WTC11 (cell line): ENCODE data around the gene DPP4. TPM values are rescaled to one million over a fixed set of nuclear protein-coding genes. Genes with fewer than 3 reads are reported as not detected.

ENCODE experiments used
- ATAC-seq: fragments of 200-7000 bp; cut with Tn5 transposase; 2 replicates; pipeline ENCODE4 v1.10.0; 2021; ENCODE audit warnings: mild to moderate bottlenecking, moderate library complexity
- CTCF ChIA-PET: fragments of 300-600 bp; sonication (Branson Sonifier 250); formaldehyde crosslinking; loops from one replicate; lab custom pipeline; 2021; ENCODE audit warnings: antibody characterized with exemption; lab: Charles Lee
- POLR2A ChIA-PET: fragments of 350-600 bp; sonication (Branson Sonifier 250); formaldehyde crosslinking; loops from one replicate; lab custom pipeline; 2021; ENCODE audit warnings: antibody characterized with exemption; lab: Charles Lee
- DNase-seq: peaks from one replicate; pipeline ENCODE4 v3.0.0; 2021; ENCODE audit warnings: low spot score
- H3K27ac Mint-ChIP-seq: 2 replicates; pipeline ENCODE4 v1.8.0; 2021; ENCODE audit warnings: mixed read lengths
- H3K27me3 Mint-ChIP-seq: 2 replicates; pipeline ENCODE4 v1.8.0; 2021; ENCODE audit warnings: low read depth, mild to moderate bottlenecking, moderate library complexity, mixed read lengths
- H3K36me3 Mint-ChIP-seq: 2 replicates; pipeline ENCODE4 v1.8.0; 2021; ENCODE audit warnings: mixed read lengths
- H3K4me1 Mint-ChIP-seq: 2 replicates; pipeline ENCODE4 v1.8.0; 2022; ENCODE audit warnings: mixed read lengths
- H3K4me3 Mint-ChIP-seq: 2 replicates; pipeline ENCODE4 v1.8.0; 2021; ENCODE audit warnings: mild to moderate bottlenecking, moderate library complexity, mixed read lengths
- H3K9me3 Mint-ChIP-seq: 2 replicates; pipeline ENCODE4 v1.8.0; 2021; ENCODE audit warnings: mixed read lengths
- ATF1 ChIP-seq: sonication (generic); formaldehyde crosslinking; IDR thresholded peaks from 2 replicates; pipeline ENCODE4 v1.8.1; 2023; ENCODE audit warnings: mild to moderate bottlenecking, moderate library complexity, missing genetic modification reagents
- CBFB ChIP-seq: sonication (generic); formaldehyde crosslinking; IDR thresholded peaks from 2 replicates; pipeline ENCODE4 v1.8.1; 2022; ENCODE audit warnings: mild to moderate bottlenecking, low read depth, missing genetic modification reagents
- ESRRA ChIP-seq: sonication (generic); formaldehyde crosslinking; IDR thresholded peaks from 2 replicates; pipeline ENCODE4 v1.8.1; 2022; ENCODE audit warnings: mild to moderate bottlenecking, missing genetic modification reagents, borderline replicate concordance
- JUN ChIP-seq: sonication (generic); formaldehyde crosslinking; IDR thresholded peaks from 2 replicates; pipeline ENCODE4 v1.8.0; 2023; ENCODE audit warnings: mild to moderate bottlenecking, missing genetic modification reagents
- KAT7 ChIP-seq: sonication (generic); formaldehyde crosslinking; IDR thresholded peaks from 2 replicates; pipeline ENCODE4 v1.8.1; 2023; ENCODE audit warnings: missing genetic modification reagents, mild to moderate bottlenecking, borderline replicate concordance
- MXD4 ChIP-seq: fragments of 250-450 bp; sonication (Bioruptor Pico); IDR thresholded peaks from 2 replicates; pipeline ENCODE4 v1.8.0; 2021; ENCODE audit warnings: mild to moderate bottlenecking, moderate library complexity, borderline replicate concordance
- NR3C1 ChIP-seq: sonication (generic); formaldehyde crosslinking; conservative IDR thresholded peaks from 2 replicates; pipeline ENCODE4 v1.8.1; 2023; ENCODE audit warnings: low read depth, mild to moderate bottlenecking, missing genetic modification reagents
- SMAD3 ChIP-seq: sonication (generic); formaldehyde crosslinking; IDR thresholded peaks from 2 replicates; pipeline ENCODE4 v1.8.0; 2022; ENCODE audit warnings: missing genetic modification reagents, mild to moderate bottlenecking, borderline replicate concordance
- SMAD4 ChIP-seq: sonication (generic); formaldehyde crosslinking; IDR thresholded peaks from 2 replicates; pipeline ENCODE4 v1.8.0; 2022; ENCODE audit warnings: mild to moderate bottlenecking, missing genetic modification reagents
- TEAD4 ChIP-seq: sonication (generic); formaldehyde crosslinking; IDR thresholded peaks from 2 replicates; pipeline ENCODE4 v1.8.0; 2022; ENCODE audit warnings: mild to moderate bottlenecking, missing genetic modification reagents
- total RNA-seq: library from RNA; stranded (reverse); gene quantifications from 3 replicates; pipeline ENCODE4 v1.2.3, GENCODE V29; 2021
- TF ChIP-seq, protein P1 (sequence below): sonication (generic); formaldehyde crosslinking; conservative IDR thresholded peaks from 2 replicates; pipeline ENCODE4 v1.8.1; 2022; ENCODE audit warnings: mild to moderate bottlenecking, missing genetic modification reagents
- TF ChIP-seq, protein P2 (sequence below): sonication (generic); formaldehyde crosslinking; IDR thresholded peaks from 2 replicates; pipeline ENCODE4 v1.8.0; 2023; ENCODE audit warnings: mild to moderate bottlenecking, missing genetic modification reagents
- TF ChIP-seq, protein P3 (sequence below): sonication (generic); formaldehyde crosslinking; IDR thresholded peaks from 2 replicates; pipeline ENCODE4 v1.8.1; 2023; ENCODE audit warnings: mild to moderate bottlenecking, missing genetic modification reagents, borderline replicate concordance
- TF ChIP-seq, protein P4 (sequence below): sonication (generic); formaldehyde crosslinking; IDR thresholded peaks from 2 replicates; pipeline ENCODE4 v1.8.1; 2023; ENCODE audit warnings: mild to moderate bottlenecking, missing genetic modification reagents, moderate library complexity
- TF ChIP-seq, protein P5 (sequence below): sonication (generic); formaldehyde crosslinking; conservative IDR thresholded peaks from 2 replicates; pipeline ENCODE4 v1.8.1; 2023; ENCODE audit warnings: mild to moderate bottlenecking, low read depth, missing genetic modification reagents, moderate library complexity
- TF ChIP-seq, protein P6 (sequence below): fragments of 250-450 bp; sonication (Bioruptor Pico); IDR thresholded peaks from 2 replicates; pipeline ENCODE4 v1.9.0; 2021; ENCODE audit warnings: mild to moderate bottlenecking
- TF ChIP-seq, protein P7 (sequence below): sonication (generic); formaldehyde crosslinking; IDR thresholded peaks from 2 replicates; pipeline ENCODE4 v1.8.0; 2022; ENCODE audit warnings: mild to moderate bottlenecking, missing genetic modification reagents
- TF ChIP-seq, protein P8 (sequence below): fragments of 250-450 bp; sonication (Bioruptor Pico); IDR thresholded peaks from 2 replicates; pipeline ENCODE4 v1.9.0; 2021; ENCODE audit warnings: mild to moderate bottlenecking
- TF ChIP-seq, protein P9 (sequence below): fragments of 250-450 bp; sonication (Bioruptor Pico); IDR thresholded peaks from 2 replicates; pipeline ENCODE4 v1.9.0; 2021; ENCODE audit warnings: moderate library complexity, mild to moderate bottlenecking, inconsistent platforms, borderline replicate concordance

DPP4 gene
- total RNA-seq, 1 experiment from 2014 or later: 3.6 TPM

DNA sequence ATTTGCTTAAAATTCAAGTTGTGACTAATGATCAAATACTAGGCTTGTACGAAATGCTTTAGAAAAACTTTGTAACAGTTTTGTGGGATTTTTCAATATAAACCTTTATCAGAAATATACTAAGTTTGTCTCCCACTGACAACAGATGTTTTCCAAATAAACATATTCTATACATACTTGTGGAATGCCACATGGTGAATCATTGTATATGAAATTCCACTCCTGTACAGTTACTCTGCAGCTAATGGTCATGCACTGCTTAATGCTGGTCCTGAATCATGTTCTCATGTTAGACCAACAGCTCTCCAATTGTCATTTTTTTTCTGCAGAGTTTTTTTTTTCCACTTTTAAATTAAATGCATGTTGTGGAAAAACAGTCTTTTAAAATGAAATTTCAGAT, 90.1 kb downstream of the DPP4 start (continued):
- TF ChIP-seq, protein P1, sequence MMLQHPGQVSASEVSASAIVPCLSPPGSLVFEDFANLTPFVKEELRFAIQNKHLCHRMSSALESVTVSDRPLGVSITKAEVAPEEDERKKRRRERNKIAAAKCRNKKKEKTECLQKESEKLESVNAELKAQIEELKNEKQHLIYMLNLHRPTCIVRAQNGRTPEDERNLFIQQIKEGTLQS (CRISPR knock-in tag): no peak
- TF ChIP-seq, protein P2, sequence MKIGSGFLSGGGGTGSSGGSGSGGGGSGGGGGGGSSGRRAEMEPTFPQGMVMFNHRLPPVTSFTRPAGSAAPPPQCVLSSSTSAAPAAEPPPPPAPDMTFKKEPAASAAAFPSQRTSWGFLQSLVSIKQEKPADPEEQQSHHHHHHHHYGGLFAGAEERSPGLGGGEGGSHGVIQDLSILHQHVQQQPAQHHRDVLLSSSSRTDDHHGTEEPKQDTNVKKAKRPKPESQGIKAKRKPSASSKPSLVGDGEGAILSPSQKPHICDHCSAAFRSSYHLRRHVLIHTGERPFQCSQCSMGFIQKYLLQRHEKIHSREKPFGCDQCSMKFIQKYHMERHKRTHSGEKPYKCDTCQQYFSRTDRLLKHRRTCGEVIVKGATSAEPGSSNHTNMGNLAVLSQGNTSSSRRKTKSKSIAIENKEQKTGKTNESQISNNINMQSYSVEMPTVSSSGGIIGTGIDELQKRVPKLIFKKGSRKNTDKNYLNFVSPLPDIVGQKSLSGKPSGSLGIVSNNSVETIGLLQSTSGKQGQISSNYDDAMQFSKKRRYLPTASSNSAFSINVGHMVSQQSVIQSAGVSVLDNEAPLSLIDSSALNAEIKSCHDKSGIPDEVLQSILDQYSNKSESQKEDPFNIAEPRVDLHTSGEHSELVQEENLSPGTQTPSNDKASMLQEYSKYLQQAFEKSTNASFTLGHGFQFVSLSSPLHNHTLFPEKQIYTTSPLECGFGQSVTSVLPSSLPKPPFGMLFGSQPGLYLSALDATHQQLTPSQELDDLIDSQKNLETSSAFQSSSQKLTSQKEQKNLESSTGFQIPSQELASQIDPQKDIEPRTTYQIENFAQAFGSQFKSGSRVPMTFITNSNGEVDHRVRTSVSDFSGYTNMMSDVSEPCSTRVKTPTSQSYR (CRISPR knock-in tag): no peak
- TF ChIP-seq MXD4: no peak

DNA sequence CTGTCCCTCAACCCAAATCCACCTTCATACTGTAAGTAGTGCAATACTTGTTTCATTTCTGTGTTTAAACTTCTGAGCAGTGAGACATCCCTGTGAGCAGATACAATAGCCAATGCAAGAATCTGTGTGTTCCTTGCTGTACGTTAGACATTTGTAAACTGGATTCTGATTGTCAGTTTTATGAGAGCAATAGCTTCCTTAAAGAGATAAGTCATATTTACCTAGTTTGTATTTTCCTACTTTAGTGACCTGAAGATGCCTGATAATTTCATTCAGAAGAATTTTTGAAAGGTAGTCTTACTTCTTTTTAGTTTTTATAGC, 90.7 kb downstream of the DPP4 start:
- Mint-ChIP-seq H3K27ac (no peak overlapping the region), H3K4me3 (no peak overlapping the region), H3K4me1 (no peaks in the 10 kb centered on the region), H3K27me3 (no peaks in the 10 kb centered on the region), H3K36me3 (no peaks in the 10 kb centered on the region), H3K9me3 (no peaks in the 10 kb centered on the region)
- ChIA-PET CTCF (no interaction called here), POLR2A (no interaction called here)
- TF ChIP-seq, protein P3, sequence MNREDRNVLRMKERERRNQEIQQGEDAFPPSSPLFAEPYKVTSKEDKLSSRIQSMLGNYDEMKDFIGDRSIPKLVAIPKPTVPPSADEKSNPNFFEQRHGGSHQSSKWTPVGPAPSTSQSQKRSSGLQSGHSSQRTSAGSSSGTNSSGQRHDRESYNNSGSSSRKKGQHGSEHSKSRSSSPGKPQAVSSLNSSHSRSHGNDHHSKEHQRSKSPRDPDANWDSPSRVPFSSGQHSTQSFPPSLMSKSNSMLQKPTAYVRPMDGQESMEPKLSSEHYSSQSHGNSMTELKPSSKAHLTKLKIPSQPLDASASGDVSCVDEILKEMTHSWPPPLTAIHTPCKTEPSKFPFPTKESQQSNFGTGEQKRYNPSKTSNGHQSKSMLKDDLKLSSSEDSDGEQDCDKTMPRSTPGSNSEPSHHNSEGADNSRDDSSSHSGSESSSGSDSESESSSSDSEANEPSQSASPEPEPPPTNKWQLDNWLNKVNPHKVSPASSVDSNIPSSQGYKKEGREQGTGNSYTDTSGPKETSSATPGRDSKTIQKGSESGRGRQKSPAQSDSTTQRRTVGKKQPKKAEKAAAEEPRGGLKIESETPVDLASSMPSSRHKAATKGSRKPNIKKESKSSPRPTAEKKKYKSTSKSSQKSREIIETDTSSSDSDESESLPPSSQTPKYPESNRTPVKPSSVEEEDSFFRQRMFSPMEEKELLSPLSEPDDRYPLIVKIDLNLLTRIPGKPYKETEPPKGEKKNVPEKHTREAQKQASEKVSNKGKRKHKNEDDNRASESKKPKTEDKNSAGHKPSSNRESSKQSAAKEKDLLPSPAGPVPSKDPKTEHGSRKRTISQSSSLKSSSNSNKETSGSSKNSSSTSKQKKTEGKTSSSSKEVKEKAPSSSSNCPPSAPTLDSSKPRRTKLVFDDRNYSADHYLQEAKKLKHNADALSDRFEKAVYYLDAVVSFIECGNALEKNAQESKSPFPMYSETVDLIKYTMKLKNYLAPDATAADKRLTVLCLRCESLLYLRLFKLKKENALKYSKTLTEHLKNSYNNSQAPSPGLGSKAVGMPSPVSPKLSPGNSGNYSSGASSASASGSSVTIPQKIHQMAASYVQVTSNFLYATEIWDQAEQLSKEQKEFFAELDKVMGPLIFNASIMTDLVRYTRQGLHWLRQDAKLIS (CRISPR knock-in tag): no peak
- TF ChIP-seq, protein P4, sequence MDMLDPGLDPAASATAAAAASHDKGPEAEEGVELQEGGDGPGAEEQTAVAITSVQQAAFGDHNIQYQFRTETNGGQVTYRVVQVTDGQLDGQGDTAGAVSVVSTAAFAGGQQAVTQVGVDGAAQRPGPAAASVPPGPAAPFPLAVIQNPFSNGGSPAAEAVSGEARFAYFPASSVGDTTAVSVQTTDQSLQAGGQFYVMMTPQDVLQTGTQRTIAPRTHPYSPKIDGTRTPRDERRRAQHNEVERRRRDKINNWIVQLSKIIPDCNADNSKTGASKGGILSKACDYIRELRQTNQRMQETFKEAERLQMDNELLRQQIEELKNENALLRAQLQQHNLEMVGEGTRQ (CRISPR knock-in tag): no peak
- TF ChIP-seq ATF1 (no peak), ESRRA (CRISPR knock-in tag) (no peak), TEAD4 (CRISPR knock-in tag) (no peak), KAT7 (no peak), NR3C1 (CRISPR knock-in tag) (no peak), SMAD3 (CRISPR knock-in tag) (no peak), JUN (no peak), SMAD4 (CRISPR knock-in tag) (no peak), CBFB (no peak)
- TF ChIP-seq, protein P5, sequence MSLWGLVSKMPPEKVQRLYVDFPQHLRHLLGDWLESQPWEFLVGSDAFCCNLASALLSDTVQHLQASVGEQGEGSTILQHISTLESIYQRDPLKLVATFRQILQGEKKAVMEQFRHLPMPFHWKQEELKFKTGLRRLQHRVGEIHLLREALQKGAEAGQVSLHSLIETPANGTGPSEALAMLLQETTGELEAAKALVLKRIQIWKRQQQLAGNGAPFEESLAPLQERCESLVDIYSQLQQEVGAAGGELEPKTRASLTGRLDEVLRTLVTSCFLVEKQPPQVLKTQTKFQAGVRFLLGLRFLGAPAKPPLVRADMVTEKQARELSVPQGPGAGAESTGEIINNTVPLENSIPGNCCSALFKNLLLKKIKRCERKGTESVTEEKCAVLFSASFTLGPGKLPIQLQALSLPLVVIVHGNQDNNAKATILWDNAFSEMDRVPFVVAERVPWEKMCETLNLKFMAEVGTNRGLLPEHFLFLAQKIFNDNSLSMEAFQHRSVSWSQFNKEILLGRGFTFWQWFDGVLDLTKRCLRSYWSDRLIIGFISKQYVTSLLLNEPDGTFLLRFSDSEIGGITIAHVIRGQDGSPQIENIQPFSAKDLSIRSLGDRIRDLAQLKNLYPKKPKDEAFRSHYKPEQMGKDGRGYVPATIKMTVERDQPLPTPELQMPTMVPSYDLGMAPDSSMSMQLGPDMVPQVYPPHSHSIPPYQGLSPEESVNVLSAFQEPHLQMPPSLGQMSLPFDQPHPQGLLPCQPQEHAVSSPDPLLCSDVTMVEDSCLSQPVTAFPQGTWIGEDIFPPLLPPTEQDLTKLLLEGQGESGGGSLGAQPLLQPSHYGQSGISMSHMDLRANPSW (CRISPR knock-in tag): no peak
- TF ChIP-seq, protein P6, sequence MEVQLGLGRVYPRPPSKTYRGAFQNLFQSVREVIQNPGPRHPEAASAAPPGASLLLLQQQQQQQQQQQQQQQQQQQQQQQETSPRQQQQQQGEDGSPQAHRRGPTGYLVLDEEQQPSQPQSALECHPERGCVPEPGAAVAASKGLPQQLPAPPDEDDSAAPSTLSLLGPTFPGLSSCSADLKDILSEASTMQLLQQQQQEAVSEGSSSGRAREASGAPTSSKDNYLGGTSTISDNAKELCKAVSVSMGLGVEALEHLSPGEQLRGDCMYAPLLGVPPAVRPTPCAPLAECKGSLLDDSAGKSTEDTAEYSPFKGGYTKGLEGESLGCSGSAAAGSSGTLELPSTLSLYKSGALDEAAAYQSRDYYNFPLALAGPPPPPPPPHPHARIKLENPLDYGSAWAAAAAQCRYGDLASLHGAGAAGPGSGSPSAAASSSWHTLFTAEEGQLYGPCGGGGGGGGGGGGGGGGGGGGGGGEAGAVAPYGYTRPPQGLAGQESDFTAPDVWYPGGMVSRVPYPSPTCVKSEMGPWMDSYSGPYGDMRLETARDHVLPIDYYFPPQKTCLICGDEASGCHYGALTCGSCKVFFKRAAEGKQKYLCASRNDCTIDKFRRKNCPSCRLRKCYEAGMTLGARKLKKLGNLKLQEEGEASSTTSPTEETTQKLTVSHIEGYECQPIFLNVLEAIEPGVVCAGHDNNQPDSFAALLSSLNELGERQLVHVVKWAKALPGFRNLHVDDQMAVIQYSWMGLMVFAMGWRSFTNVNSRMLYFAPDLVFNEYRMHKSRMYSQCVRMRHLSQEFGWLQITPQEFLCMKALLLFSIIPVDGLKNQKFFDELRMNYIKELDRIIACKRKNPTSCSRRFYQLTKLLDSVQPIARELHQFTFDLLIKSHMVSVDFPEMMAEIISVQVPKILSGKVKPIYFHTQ (CRISPR knock-in tag): no peak
- TF ChIP-seq, protein P7, sequence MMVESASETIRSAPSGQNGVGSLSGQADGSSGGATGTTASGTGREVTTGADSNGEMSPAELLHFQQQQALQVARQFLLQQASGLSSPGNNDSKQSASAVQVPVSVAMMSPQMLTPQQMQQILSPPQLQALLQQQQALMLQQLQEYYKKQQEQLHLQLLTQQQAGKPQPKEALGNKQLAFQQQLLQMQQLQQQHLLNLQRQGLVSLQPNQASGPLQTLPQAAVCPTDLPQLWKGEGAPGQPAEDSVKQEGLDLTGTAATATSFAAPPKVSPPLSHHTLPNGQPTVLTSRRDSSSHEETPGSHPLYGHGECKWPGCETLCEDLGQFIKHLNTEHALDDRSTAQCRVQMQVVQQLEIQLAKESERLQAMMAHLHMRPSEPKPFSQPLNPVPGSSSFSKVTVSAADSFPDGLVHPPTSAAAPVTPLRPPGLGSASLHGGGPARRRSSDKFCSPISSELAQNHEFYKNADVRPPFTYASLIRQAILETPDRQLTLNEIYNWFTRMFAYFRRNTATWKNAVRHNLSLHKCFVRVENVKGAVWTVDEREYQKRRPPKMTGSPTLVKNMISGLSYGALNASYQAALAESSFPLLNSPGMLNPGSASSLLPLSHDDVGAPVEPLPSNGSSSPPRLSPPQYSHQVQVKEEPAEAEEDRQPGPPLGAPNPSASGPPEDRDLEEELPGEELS (CRISPR knock-in tag): no peak
- TF ChIP-seq, protein P8, sequence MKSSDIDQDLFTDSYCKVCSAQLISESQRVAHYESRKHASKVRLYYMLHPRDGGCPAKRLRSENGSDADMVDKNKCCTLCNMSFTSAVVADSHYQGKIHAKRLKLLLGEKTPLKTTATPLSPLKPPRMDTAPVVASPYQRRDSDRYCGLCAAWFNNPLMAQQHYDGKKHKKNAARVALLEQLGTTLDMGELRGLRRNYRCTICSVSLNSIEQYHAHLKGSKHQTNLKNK: no peak
- TF ChIP-seq, protein P9, sequence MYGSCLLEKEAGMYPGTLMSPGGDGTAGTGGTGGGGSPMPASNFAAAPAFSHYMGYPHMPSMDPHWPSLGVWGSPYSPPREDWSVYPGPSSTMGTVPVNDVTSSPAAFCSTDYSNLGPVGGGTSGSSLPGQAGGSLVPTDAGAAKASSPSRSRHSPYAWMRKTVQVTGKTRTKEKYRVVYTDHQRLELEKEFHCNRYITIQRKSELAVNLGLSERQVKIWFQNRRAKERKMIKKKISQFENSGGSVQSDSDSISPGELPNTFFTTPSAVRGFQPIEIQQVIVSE (CRISPR knock-in tag): no peak
- DNase-seq: no peak
- no peak for ATAC-seq
